GM21423 (cell line): Measurements from ENCODE around the gene RALB.

Source experiments
- ATAC-seq: cut with Tn5 transposase; IDR thresholded peaks from one replicate; pipeline ENCODE4 v1.9.1; 2021; ENCODE audit warnings: mild to moderate bottlenecking, moderate library complexity; ENCODE audit not compliant: unreplicated experiment

The RALB gene

GRCh38 chr2:120262150-120262549, 9.5 kb downstream of the RALB start:
- no peak for ATAC-seq

GRCh38 chr2:120262761-120263428, 10.2 kb downstream of the RALB start:
- ATAC-seq, result no peak

DNA sequence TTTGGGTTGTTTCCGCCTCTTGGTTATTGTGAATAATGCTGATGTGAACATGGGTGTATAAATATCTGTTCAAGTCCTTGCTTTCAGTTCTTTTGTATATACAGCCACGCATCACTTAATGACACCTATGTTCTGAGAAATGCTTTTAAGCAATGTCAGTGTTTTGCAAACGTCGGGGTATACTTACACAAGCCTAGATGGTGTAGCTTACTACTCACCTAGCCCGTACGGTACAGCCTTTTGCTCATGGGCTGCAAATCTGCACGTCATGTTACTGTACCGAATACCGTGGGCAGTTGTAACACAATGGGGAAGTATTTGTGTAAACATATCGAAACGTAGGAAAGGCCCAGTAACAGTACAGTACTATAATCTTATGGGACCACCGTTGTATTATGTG, 12.4 kb downstream of the RALB start:
- peak; percentile 37 for ATAC-seq

GRCh38 chr2:120267348-120267747, 14.7 kb downstream of the RALB start:
- ATAC-seq, result no peak

- ATAC-seq, result no peak
These were observed 16.6 kb downstream of the RALB start for GRCh38 chr2:120269076-120269744.

DNA sequence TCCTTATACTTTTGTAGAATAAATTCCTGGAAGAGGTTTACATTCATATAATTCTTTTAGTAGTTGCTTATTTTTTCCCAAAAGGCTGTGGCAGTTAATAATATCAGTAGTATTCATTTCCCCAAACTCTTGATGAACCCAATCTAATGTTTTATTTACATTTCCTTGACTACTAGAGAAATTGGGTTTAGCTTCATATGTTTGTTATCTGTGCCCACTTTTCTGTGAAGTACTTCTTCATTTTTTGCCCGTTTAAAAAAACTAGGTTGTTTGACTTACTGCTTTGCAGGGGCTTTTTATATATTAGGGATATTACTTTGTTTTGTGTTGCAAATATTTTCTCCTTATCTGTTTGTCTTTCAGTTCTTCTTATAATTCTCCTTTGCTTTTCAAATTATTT, 17.2 kb downstream of the RALB start:
- ATAC-seq, result no peak

GRCh38 chr2:120271711-120272379, 19.2 kb downstream of the RALB start:
- ATAC-seq, result no peak

DNA sequence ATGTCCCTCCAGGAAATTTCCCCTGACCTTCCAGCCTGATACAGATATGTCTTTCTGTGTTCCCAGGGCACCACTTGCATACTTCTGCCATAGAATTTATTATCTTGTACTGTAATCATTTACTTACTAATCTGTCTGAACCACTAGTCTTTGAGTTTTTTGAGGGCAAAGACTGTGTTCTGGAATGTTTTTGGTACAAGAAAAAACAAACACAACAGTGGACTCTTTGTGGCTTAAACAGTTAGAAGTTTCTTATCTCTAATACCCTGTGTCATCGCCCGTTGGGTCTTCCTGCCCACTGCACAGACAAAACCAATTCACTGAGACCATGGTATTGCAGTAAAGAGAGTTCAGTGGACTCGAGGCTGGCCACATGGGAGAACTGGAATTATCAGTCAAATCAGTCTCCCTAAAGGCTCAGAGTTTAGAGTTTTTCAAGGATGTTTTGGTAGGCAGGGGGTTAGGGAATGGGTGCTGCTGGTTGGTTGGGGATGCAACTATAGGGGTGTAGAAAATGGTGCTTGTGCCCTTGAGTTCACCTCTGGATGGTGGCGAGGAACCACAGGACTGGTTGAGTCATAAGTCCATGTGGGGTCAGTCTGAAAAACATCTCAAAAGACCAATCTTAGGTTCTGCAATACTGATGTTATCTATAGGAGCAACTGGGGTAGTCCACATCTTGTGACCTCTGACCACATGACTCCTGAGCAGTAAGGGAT, 20.3 kb downstream of the RALB start:
- ATAC-seq, result no peak

DNA sequence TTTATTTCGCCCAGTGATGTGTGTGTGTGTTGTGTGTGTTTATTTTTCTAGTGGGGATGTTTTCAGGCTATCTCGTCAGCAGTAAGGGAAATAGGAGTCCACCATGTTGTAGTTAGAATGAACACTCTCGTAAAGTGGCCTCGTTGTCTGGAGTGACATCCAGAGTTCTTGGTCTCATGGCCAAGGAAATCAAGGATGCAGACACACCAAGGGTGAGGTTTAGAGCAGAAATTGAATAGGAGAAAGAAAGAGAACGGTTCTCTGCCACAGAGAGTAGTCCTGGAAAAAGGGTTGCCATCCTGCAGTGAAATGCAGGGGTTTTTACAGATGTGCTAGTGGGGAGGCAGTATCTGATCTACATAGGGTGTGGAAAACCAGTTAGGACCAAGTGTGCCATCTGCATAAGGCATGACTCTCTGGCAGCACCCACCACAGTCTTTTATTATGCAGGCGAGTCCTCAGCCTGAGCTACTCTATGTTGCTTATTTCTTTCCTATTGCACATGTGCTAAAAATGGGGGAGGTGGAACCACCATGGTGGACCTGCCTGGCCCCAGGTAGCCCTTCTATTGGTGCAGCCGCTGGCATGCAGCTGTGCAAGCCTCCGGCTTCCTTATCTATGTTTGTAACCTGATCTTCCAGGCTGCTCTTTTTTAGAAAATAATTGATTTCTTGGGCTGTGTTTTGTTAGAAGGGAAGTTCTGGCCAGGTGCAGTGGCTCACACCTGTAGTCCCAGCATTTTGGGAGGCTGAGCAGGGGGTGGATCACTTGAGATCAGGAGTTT, 23.2 kb downstream of the RALB start:
- no peak for ATAC-seq

DNA sequence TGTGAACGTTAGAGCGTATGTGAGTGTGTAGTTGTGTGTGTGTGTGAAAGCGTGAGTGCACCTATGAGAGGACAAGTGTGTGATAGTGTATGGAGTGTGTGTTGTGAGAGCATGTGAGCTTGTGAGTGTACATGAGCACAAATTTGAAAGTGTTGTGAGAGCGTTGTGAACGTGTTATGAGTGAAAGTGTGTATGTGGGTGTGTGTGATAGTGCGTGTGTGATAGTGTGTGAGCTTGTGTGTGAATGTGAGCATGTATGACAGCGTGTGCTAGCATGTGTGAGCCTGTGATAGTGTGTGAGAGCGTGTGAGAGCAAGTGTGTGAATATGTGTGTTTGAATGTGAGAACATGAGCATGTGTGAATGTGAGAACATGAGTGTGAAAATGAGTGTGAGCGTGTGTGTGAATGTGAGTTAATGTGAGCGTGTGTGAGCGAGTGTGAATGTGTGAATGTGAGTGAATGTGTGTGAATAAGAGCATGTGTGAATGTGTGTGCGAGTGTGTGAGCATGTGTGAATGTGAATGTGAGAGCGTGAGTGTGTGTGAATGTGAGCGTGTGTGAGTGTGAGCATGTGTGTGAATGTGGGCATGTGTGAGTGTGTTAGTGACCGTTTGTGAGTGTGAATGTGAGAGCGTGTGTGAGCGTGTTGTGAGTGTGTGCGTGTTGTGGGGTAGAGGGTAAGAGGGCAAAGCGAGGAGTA, 25.0 kb downstream of the RALB start:
- no peak for ATAC-seq

GRCh38 chr2:120278901-120279300, 26.2 kb downstream of the RALB start:
- no peak for ATAC-seq

GRCh38 chr2:120279708-120280107, 27.1 kb downstream of the RALB start:
- ATAC-seq, result no peak

DNA sequence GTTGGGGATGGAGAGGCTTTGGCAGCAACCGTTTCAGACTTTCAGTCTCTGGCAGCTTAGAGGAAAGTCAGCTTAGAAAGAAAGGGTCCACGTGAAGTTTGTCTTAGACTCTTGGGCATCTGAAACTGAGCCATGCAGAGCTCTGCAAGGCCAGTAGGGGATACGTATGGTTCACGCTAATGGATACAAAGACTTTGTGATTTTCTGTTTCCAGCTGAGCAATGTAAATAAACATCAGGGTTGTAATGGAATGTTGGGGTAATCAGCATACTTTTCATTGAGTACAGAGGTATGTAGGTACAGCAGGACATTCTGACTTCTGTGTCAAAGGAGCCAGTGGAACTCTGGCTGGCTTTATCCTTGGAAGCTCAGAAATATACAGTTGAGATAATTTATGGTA, 31.0 kb downstream of the RALB start:
- ATAC-seq, result no peak

DNA sequence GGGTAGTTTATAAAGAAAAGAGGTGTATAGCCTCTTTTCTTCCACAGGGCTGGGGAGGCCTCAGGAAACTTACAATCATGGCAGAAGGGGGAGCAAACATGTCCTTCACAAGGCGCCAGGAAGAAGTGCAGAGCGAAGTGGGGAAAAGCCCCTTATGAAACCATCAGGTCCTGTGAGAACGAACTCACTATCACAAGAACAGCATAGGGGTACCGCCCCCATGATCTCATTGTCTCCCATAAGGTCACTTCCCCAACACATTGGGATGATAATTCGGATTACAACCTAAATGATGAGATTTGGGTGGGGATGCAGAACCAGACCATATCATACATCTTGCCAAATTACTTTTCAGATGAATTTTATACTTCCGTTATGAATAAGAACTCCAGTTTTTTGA, 32.4 kb downstream of the RALB start:
- no peak for ATAC-seq

GRCh38 chr2:120287183-120288015, 34.7 kb downstream of the RALB start:
- ATAC-seq, result peak; percentile 98

- ATAC-seq, result no peak
These were observed 35.3 kb downstream of the RALB start for GRCh38 chr2:120288016-120288373.

GRCh38 chr2:120289221-120289906, 36.7 kb downstream of the RALB start:
- no peak for ATAC-seq

DNA sequence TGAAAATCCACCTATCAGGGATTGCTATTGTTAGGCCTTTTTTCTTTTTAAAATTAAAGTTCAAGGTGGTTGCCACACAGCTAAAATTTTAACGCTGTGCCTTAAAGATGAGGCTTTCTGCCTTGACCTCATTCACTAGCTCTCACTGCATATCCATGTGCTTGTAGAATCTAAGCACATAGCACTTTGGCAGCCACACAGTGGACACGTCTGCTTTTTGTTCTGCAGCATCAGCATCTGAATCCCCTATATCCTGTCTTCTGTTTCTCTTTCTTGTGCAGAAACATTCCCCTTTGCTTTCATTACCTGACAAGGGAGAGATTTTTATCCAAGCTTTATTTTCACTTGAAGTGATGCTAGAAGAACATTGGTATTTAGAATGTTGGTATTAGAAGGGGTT, 38.1 kb downstream of the RALB start:
- no peak for ATAC-seq
